H9 (cell line): Measurements from ENCODE around the gene KCNK10. TPM values are rescaled to one million over a fixed set of nuclear protein-coding genes. Genes with fewer than 3 reads are reported as not detected.

ENCODE experiments used
- DNase-seq: peaks from one replicate; pipeline ENCODE4 v3.0.0-alpha.2; 2017
- H2AFZ ChIP-seq: one replicate; pipeline ENCODE4 v1.6.1; 2013; ENCODE audit warnings: mild to moderate bottlenecking, low read length, control low read depth, moderate library complexity
- H2AK5ac ChIP-seq: 2 replicates; pipeline ENCODE4 v1.6.1; 2013; ENCODE audit warnings: low read length, control low read depth, mixed read lengths; ENCODE audit not compliant: insufficient read length
- H2BK120ac ChIP-seq: one replicate; pipeline ENCODE4 v1.6.1; 2013; ENCODE audit warnings: low read depth, mild to moderate bottlenecking, low read length, control low read depth, inconsistent platforms; ENCODE audit not compliant: poor library complexity, severe bottlenecking
- H2BK12ac ChIP-seq: 2 replicates; pipeline ENCODE4 v1.6.1; 2013; ENCODE audit warnings: low read length, control low read depth, mixed read lengths, low read depth; ENCODE audit not compliant: insufficient read length
- H2BK15ac ChIP-seq: 2 replicates; pipeline ENCODE4 v1.6.1; 2013; ENCODE audit warnings: low read depth, low read length, control low read depth
- H2BK20ac ChIP-seq: one replicate; pipeline ENCODE4 v1.6.1; 2013; ENCODE audit warnings: low read depth, mild to moderate bottlenecking, low read length, control low read depth, inconsistent platforms; ENCODE audit not compliant: poor library complexity, severe bottlenecking
- H2BK5ac ChIP-seq: 2 replicates; pipeline ENCODE4 v1.6.1; 2013; ENCODE audit warnings: low read length, control low read depth, mixed read lengths; ENCODE audit not compliant: insufficient read length
- H3K14ac ChIP-seq: 2 replicates; pipeline ENCODE4 v1.6.1; 2013; ENCODE audit warnings: low read length, control low read depth; ENCODE audit not compliant: insufficient read depth
- H3K18ac ChIP-seq: 2 replicates; pipeline ENCODE4 v1.6.1; 2013; ENCODE audit warnings: low read depth, mild to moderate bottlenecking, mixed read lengths, low read length, control low read depth; ENCODE audit not compliant: insufficient read length
- H3K23ac ChIP-seq: 2 replicates; pipeline ENCODE4 v1.6.1; 2013; ENCODE audit warnings: low read length, control low read depth, mixed read lengths, low read depth; ENCODE audit not compliant: insufficient read length
- H3K23me2 ChIP-seq: 2 replicates; pipeline ENCODE4 v1.6.1; 2013; ENCODE audit warnings: low read depth, mild to moderate bottlenecking, mixed read lengths, low read length, control low read depth; ENCODE audit not compliant: insufficient read length, poor library complexity, severe bottlenecking
- H3K27ac ChIP-seq: 2 replicates; pipeline ENCODE4 v1.5.1; 2013; ENCODE audit warnings: low read length, control low read depth, mixed read lengths, low read depth; ENCODE audit not compliant: insufficient read length
- H3K27me3 ChIP-seq: 2 replicates; pipeline ENCODE4 v1.6.1; 2013; ENCODE audit warnings: low read length, control low read depth, inconsistent platforms; ENCODE audit not compliant: insufficient read depth
- H3K4ac ChIP-seq: 2 replicates; pipeline ENCODE4 v1.6.1; 2013; ENCODE audit warnings: low read depth, mild to moderate bottlenecking, control low read depth, inconsistent platforms, low read length, moderate library complexity
- H3K4me1 ChIP-seq: 2 replicates; pipeline ENCODE4 v1.6.1; 2013; ENCODE audit warnings: low read length, control low read depth, inconsistent platforms; ENCODE audit not compliant: insufficient read depth
- H3K4me2 ChIP-seq: 2 replicates; pipeline ENCODE4 v1.6.1; 2013; ENCODE audit warnings: low read length, control low read depth, mixed read lengths; ENCODE audit not compliant: insufficient read length, insufficient read depth
- H3K56ac ChIP-seq: 2 replicates; pipeline ENCODE4 v1.6.1; 2013; ENCODE audit warnings: low read depth, mild to moderate bottlenecking, mixed read lengths, low read length, control low read depth; ENCODE audit not compliant: insufficient read length
- H3K79me1 ChIP-seq: 2 replicates; pipeline ENCODE4 v1.6.1; 2013; ENCODE audit warnings: low read depth, mild to moderate bottlenecking, moderate library complexity, low read length, control low read depth, inconsistent platforms; ENCODE audit not compliant: insufficient read depth, poor library complexity, severe bottlenecking
- H3K79me2 ChIP-seq: 2 replicates; pipeline ENCODE4 v1.6.1; 2013; ENCODE audit warnings: low read length, control low read depth, inconsistent platforms; ENCODE audit not compliant: insufficient read depth
- H3K9ac ChIP-seq: 2 replicates; pipeline ENCODE4 v1.6.1; 2013; ENCODE audit warnings: low read length, control low read depth, mixed read lengths; ENCODE audit not compliant: insufficient read length; ENCODE audit errors: extremely low read depth
- H3K9me3 ChIP-seq: one replicate; pipeline ENCODE4 v1.6.1; 2013; ENCODE audit warnings: low read depth, low read length, inconsistent platforms; ENCODE audit not compliant: control insufficient read depth
- H3T11ph ChIP-seq: one replicate; pipeline ENCODE4 v1.6.1; 2013; ENCODE audit warnings: mild to moderate bottlenecking, low read length, control low read depth, inconsistent platforms
- H4K20me1 ChIP-seq: one replicate; pipeline ENCODE4 v1.6.1; 2013; ENCODE audit not compliant: control insufficient read depth, insufficient read length, insufficient read depth
- H4K5ac ChIP-seq: 2 replicates; pipeline ENCODE4 v1.6.1; 2013; ENCODE audit warnings: low read depth, mild to moderate bottlenecking, mixed read lengths, low read length, control low read depth; ENCODE audit not compliant: insufficient read length
- H4K8ac ChIP-seq: replicated peaks from 2 replicates; pipeline ENCODE4 v1.6.1; 2013; ENCODE audit warnings: low read length, control low read depth, mixed read lengths, low read depth; ENCODE audit not compliant: insufficient read length
- H4K91ac ChIP-seq: 2 replicates; pipeline ENCODE4 v1.6.1; 2013; ENCODE audit warnings: low read depth, mild to moderate bottlenecking, moderate library complexity, mixed read lengths, low read length, control low read depth; ENCODE audit not compliant: insufficient read length
- H3K27ac Mint-ChIP-seq, 3 experiments: 2 replicates in 2 of 3; 3 replicates in 1 of 3; pipeline ENCODE4 v1.8.0; 2020 to 2021; ENCODE audit warnings: mixed read lengths in 3 of 3, mild to moderate bottlenecking in 1 of 3, moderate library complexity in 1 of 3
- H3K27me3 Mint-ChIP-seq: 2 replicates; pipeline ENCODE4 v1.8.0; 2021; ENCODE audit warnings: low read depth, mild to moderate bottlenecking, moderate library complexity, mixed read lengths
- H3K36me3 Mint-ChIP-seq, 3 experiments: 2 replicates in 2 of 3; 3 replicates in 1 of 3; pipeline ENCODE4 v1.8.0; 2020 to 2021; ENCODE audit warnings: low read depth in 3 of 3, mixed read lengths in 3 of 3; ENCODE audit not compliant: insufficient read depth in 1 of 3
- H3K4me1 Mint-ChIP-seq, 2 experiments: 2 replicates each; pipeline ENCODE4 v1.8.0; 2020; ENCODE audit warnings: mixed read lengths in 2 of 2
- H3K4me3 Mint-ChIP-seq, 2 experiments: 2 replicates in 1 of 2; 3 replicates in 1 of 2; pipeline ENCODE4 v1.8.0; 2020 to 2021; ENCODE audit warnings: mild to moderate bottlenecking in 2 of 2, mixed read lengths in 2 of 2, moderate library complexity in 1 of 2
- H3K9me3 Mint-ChIP-seq, 2 experiments: 2 replicates in 1 of 2; 3 replicates in 1 of 2; pipeline ENCODE4 v1.8.0; 2020; ENCODE audit warnings: mild to moderate bottlenecking in 2 of 2, mixed read lengths in 2 of 2, moderate library complexity in 1 of 2
- WGBS: extraction: QIAGEN DNeasy Blood & Tissue Kit; methylation state at CpG from one replicate; pipeline ENCODE4 v1.1.7; 2013; ENCODE audit warnings: missing lambda C conversion rate, low lambda C conversion rate, mixed read lengths; ENCODE audit not compliant: insufficient read length; ENCODE audit errors: extremely low coverage; 5-methylcytosine and 5-hydroxymethylcytosine counted together
- total RNA-seq: library from RNA; stranded (reverse); gene quantifications from 2 replicates; pipeline ENCODE4 v1.2.1, GENCODE V29; 2021
- TF ChIP-seq, protein P1 (sequence below): fragments of 200-600 bp; sonication (generic); conservative IDR thresholded peaks from 3 replicates; pipeline ENCODE4 v1.8.0; 2021; ENCODE audit warnings: antibody characterized with exemption, mild to moderate bottlenecking

The KCNK10 gene
- total RNA-seq, 1 experiment from 2014 or later: 0.33 TPM

DNA sequence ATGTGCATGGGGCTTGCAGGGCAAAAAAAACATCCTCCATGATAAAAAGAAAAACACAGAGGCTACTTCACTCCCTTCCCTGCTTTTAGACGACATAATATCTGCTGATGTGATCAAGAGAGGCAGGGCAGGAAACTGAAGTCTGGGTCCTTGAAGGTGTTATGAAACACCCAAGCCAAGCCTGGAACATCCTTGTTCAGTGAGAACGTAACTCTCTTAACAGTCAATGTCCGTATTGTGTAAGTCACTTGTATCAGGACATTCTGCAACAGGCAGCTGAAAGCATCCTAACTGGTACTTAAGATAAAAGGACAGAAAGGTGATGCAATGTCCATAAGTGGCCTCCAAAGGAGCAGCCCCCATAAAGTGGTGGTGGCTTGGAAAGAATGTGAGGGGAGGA lies 20.0 kb downstream of the KCNK10 start:
- Histone ChIP-seq H3K4me1 (no peaks in the 10 kb centered on the region), H2BK15ac (no peak overlapping the region), H3K14ac (no peak overlapping the region), H3K18ac (no peak overlapping the region), H2AK5ac (no peak overlapping the region), H4K20me1 (no peaks in the 10 kb centered on the region), H3K79me2 (no peaks in the 10 kb centered on the region), H3K23me2 (no peaks in the 10 kb centered on the region), H3K23ac (no peak overlapping the region), H2AFZ (no peak overlapping the region), H4K91ac (no peak overlapping the region), H4K5ac (no peak overlapping the region), H3K9me3 (no peaks in the 10 kb centered on the region), H3K56ac (no peak overlapping the region), H3T11ph (no peak overlapping the region), H2BK5ac (no peak overlapping the region), H3K4ac (no peak overlapping the region), H2BK12ac (no peak overlapping the region), H3K27ac (no peak overlapping the region), H3K4me2 (no peak overlapping the region), H4K8ac (no peak overlapping the region), H3K27me3 (no peaks in the 10 kb centered on the region), H3K9ac (no peak overlapping the region), H2BK20ac (no peak overlapping the region), H3K79me1 (no peaks in the 10 kb centered on the region), H2BK120ac (no peak overlapping the region)
- DNase-seq: no peak
- Mint-ChIP-seq H3K4me3 (no peak overlapping the region), H3K4me1 (no peaks in the 10 kb centered on the region), H3K27ac (no peak overlapping the region; a peak in 1 of 7 replicates), H3K9me3 (no peaks in the 10 kb centered on the region), H3K36me3 (no peaks in the 10 kb centered on the region), H3K27me3 (peaks cover 3% of the 10 kb centered on the region)
- WGBS: no CpG with 5 or more reads among the region's 3 CpGs
- TF ChIP-seq, protein P1, sequence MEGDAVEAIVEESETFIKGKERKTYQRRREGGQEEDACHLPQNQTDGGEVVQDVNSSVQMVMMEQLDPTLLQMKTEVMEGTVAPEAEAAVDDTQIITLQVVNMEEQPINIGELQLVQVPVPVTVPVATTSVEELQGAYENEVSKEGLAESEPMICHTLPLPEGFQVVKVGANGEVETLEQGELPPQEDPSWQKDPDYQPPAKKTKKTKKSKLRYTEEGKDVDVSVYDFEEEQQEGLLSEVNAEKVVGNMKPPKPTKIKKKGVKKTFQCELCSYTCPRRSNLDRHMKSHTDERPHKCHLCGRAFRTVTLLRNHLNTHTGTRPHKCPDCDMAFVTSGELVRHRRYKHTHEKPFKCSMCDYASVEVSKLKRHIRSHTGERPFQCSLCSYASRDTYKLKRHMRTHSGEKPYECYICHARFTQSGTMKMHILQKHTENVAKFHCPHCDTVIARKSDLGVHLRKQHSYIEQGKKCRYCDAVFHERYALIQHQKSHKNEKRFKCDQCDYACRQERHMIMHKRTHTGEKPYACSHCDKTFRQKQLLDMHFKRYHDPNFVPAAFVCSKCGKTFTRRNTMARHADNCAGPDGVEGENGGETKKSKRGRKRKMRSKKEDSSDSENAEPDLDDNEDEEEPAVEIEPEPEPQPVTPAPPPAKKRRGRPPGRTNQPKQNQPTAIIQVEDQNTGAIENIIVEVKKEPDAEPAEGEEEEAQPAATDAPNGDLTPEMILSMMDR: no peak
